OCI-LY3 (cell line): ENCODE measurements around the gene MYLK3.

Experiments used
- H2AFZ ChIP-seq: fragments of 200-600, 300-600 bp; shearing (Covaris generic); 2 replicates; pipeline ENCODE4 v1.6.0; 2014; ENCODE audit warnings: antibody characterized with exemption, low read depth, low read length
- H3K27ac ChIP-seq: fragments of 200-600, 300-600 bp; sonication (generic); 2 replicates; pipeline ENCODE4 v1.5.1; 2014; ENCODE audit warnings: mild to moderate bottlenecking, low read length, moderate library complexity, mixed read lengths
- H3K27me3 ChIP-seq: fragments of 200-600, 300-600 bp; sonication (generic); 2 replicates; pipeline ENCODE4 v1.6.1; 2014; ENCODE audit warnings: low read depth, low read length, mixed read lengths
- H3K36me3 ChIP-seq: fragments of 200-600, 300-600 bp; sonication (generic); replicated peaks from 2 replicates; pipeline ENCODE3; 2014; ENCODE audit warnings: low read depth, low read length, mixed read lengths
- H3K4me1 ChIP-seq: fragments of 300-600, 200-600 bp; sonication (generic); 2 replicates; pipeline ENCODE4 v1.6.1; 2014; ENCODE audit warnings: low read length, mixed read lengths
- H3K4me2 ChIP-seq: fragments of 200-600, 300-600 bp; sonication (generic); 2 replicates; pipeline ENCODE4 v1.6.1; 2014; ENCODE audit warnings: low read length, mixed read lengths
- H3K4me3 ChIP-seq: fragments of 300-600, 200-600 bp; sonication (generic); 2 replicates; pipeline ENCODE4 v1.5.1; 2014; ENCODE audit warnings: antibody characterized with exemption, mild to moderate bottlenecking, low read length, moderate library complexity
- H3K79me2 ChIP-seq: fragments of 300-600, 200-600 bp; shearing (Covaris generic); 2 replicates; pipeline ENCODE4 v1.6.1; 2014; ENCODE audit warnings: mild to moderate bottlenecking, low read length, mixed read lengths
- H3K9ac ChIP-seq: fragments of 300-600, 200-600 bp; shearing (Covaris generic); 2 replicates; pipeline ENCODE4 v1.6.0; 2014; ENCODE audit warnings: mild to moderate bottlenecking, low read length, moderate library complexity
- H3K9me3 ChIP-seq: fragments of 200-600, 300-600 bp; shearing (Covaris generic); 2 replicates; pipeline ENCODE4 v1.6.1; 2014; ENCODE audit warnings: low read length, mixed read lengths; ENCODE audit not compliant: insufficient read depth
- H4K20me1 ChIP-seq: fragments of 200-600, 300-600 bp; sonication (generic); 2 replicates; pipeline ENCODE4 v1.6.1; 2016; ENCODE audit warnings: low read length, mixed read lengths; ENCODE audit not compliant: insufficient read depth
- EZH2phosphoT487 ChIP-seq: fragments of 200-600 bp; shearing (Covaris generic); IDR thresholded peaks from 2 replicates; pipeline ENCODE4 v1.6.1; 2018; ENCODE audit warnings: antibody characterized with exemption, mixed run types, low read depth
- TF ChIP-seq, protein P1 (sequence below): fragments of 200-600, 300-600 bp; sonication (generic); IDR thresholded peaks from 2 replicates; pipeline ENCODE4 v1.5.1; 2014; ENCODE audit warnings: antibody characterized with exemption, low read length, low read depth

MYLK3 gene

DNA sequence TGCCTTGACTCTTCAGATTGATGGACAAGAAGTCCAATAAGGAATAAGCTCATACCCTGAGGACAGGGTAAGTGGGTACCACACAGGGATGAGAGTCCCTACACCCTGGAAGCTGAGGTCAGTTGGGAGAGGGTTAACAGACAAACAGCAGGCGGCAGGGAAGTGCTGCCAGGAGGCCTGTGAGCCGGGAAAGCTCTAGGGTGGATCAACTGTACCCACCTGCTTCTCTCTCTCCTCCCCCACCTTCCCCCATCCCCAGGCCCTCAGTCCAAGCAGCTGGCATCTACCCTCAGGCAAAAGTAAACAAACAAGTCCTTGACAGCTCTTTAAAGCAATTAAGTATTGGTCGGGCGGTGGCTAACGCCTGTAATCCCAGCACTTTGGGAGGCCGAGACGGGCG is 20.7 kb upstream of the MYLK3 start:
- no peak overlapping the region for H2AFZ ChIP-seq
- TF ChIP-seq, protein P1, sequence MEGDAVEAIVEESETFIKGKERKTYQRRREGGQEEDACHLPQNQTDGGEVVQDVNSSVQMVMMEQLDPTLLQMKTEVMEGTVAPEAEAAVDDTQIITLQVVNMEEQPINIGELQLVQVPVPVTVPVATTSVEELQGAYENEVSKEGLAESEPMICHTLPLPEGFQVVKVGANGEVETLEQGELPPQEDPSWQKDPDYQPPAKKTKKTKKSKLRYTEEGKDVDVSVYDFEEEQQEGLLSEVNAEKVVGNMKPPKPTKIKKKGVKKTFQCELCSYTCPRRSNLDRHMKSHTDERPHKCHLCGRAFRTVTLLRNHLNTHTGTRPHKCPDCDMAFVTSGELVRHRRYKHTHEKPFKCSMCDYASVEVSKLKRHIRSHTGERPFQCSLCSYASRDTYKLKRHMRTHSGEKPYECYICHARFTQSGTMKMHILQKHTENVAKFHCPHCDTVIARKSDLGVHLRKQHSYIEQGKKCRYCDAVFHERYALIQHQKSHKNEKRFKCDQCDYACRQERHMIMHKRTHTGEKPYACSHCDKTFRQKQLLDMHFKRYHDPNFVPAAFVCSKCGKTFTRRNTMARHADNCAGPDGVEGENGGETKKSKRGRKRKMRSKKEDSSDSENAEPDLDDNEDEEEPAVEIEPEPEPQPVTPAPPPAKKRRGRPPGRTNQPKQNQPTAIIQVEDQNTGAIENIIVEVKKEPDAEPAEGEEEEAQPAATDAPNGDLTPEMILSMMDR = no peak
- TF ChIP-seq EZH2phosphoT487 = no peak
- H3K27ac ChIP-seq = no peak overlapping the region
- no peak overlapping the region for H3K4me3 ChIP-seq
- H3K9me3 ChIP-seq = no peaks in the 10 kb centered on the region
- H3K4me1 ChIP-seq = peaks cover 5% of the 10 kb centered on the region
- no peaks in the 10 kb centered on the region for H3K27me3 ChIP-seq
- no peaks in the 10 kb centered on the region for H3K36me3 ChIP-seq
- H3K9ac ChIP-seq = no peak overlapping the region
- H3K4me2 ChIP-seq = no peak overlapping the region
- no peaks in the 10 kb centered on the region for H3K79me2 ChIP-seq
- H4K20me1 ChIP-seq = no peaks in the 10 kb centered on the region

DNA sequence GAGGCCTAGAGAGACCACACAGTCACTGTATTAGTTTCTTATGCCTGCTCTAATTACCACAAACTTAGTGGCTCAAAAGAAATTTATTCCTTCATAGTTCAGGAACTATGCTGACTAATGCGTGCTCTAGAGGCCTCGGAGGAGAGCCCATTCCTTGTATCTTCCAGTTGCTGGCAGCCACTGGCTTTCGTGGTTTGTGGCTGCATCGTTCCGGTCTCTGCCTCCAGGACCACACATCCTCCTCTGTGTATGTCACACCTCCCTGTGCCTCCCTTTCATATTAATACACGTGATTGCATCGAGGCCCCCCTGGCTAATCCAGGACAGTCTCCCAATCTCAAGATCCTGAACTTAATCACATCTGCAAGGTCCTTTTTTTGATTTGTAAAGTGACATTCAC is 16.9 kb upstream of the MYLK3 start:
- Histone ChIP-seq H3K36me3 (no peaks in the 10 kb centered on the region), H3K4me1 (peaks cover 5% of the 10 kb centered on the region), H3K27ac (no peak overlapping the region), H4K20me1 (no peaks in the 10 kb centered on the region), H2AFZ (no peak overlapping the region), H3K9ac (no peak overlapping the region), H3K4me3 (no peak overlapping the region), H3K79me2 (no peaks in the 10 kb centered on the region), H3K9me3 (no peaks in the 10 kb centered on the region), H3K27me3 (no peaks in the 10 kb centered on the region), H3K4me2 (no peak overlapping the region)
- TF ChIP-seq EZH2phosphoT487 = no peak
- TF ChIP-seq, protein P1 = no peak

DNA sequence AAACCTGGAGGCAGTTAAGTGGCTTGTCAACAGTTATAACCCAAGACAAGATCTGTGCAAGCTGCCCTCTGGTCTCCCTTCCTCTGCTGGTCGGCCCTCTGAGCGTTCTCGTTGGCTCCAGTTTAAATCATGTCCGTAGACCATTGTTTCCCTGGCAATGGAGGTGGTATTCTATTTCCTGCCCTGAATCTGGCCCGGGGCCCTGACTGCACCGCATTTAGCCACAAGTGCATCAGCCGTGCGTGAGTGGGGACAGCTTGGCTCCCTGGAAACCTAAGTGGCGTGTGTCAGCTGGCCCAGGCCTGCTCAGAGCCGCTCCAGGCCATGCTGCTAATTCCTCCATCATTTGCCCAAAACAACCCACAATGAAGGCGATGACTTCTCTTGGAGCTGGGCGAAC is 15.0 kb upstream of the MYLK3 start:
- no peaks in the 10 kb centered on the region for H3K36me3 ChIP-seq
- H3K9ac ChIP-seq = no peak overlapping the region
- no peaks in the 10 kb centered on the region for H3K79me2 ChIP-seq
- H3K9me3 ChIP-seq = no peaks in the 10 kb centered on the region
- no peak overlapping the region for H3K4me2 ChIP-seq
- no peak for TF ChIP-seq EZH2phosphoT487
- TF ChIP-seq, protein P1 = no peak
- H3K27me3 ChIP-seq = 0 out of 2 replicates have a peak, but pooled peaks cover 3% of the 10 kb centered on the region
- no peak overlapping the region for H3K4me3 ChIP-seq
- no peaks in the 10 kb centered on the region for H4K20me1 ChIP-seq
- H2AFZ ChIP-seq = no peak overlapping the region
- H3K4me1 ChIP-seq = peaks cover 5% of the 10 kb centered on the region
- no peak overlapping the region for H3K27ac ChIP-seq

DNA sequence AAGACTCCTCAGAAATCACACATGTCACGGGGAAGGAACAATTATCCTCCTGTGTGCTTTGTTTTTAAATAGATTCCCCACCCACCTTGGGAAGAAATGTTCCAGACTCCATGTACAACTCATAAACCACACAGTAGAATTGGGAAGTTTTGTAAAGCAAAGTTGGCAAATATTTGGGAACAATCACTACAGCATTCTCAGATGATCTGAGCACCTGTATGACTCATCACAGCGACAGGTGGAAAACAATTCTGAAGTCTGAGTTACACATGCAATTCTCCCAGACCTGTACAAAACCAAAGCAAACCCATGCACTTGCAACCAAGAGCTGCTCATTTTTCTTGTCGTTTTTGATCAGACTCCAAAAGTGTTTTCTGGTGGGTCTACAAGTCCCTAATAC is 14.4 kb upstream of the MYLK3 start:
- Histone ChIP-seq H3K79me2 (no peaks in the 10 kb centered on the region), H3K4me3 (no peak overlapping the region), H2AFZ (no peak overlapping the region), H3K4me2 (no peak overlapping the region), H3K4me1 (peaks cover 5% of the 10 kb centered on the region), H3K27ac (no peak overlapping the region), H3K27me3 (0 out of 2 replicates have a peak, but pooled peaks cover 3% of the 10 kb centered on the region), H3K36me3 (no peaks in the 10 kb centered on the region), H4K20me1 (no peaks in the 10 kb centered on the region), H3K9me3 (no peaks in the 10 kb centered on the region), H3K9ac (no peak overlapping the region)
- TF ChIP-seq, protein P1 = no peak
- no peak for TF ChIP-seq EZH2phosphoT487
